Cardiac fibroblast (primary cell): ENCODE measurements around the gene A4GALT.

Experiments
- DNase-seq, 2 donors: peaks; one replicate each; pipeline versions ENCODE4 v3.0.0 to v3.0.0-alpha.2; 2010; ENCODE audit warnings: low read depth in 2 of 2
- H3K4me3 ChIP-seq, 2 donors: replicated peaks in 1 of 2; 1 replicate in 1 of 2; 2 replicates in 1 of 2; pipeline ENCODE4 v1.5.1; 2011; ENCODE audit warnings: low read depth in 2 of 2, low read length in 2 of 2, mild to moderate bottlenecking in 2 of 2, moderate library complexity in 1 of 2
- CTCF ChIP-seq: IDR thresholded peaks from one replicate; pipeline ENCODE4 v1.5.1; 2011; ENCODE audit warnings: low read depth, mild to moderate bottlenecking, low read length, inconsistent platforms

The A4GALT gene

GRCh38 chr22:42720263-42721044 lies at the start of gene A4GALT:
Gene A4GALT, minus strand, starts transcription at chr22:42720870. Its CDS starts 26,919 bp downstream, at chr22:42693951.
- H3K4me3 ChIP-seq: peak within 1 kb of the TSS; percentile 67 to 84
- peak in 1 of 2 donors; percentile 26 for DNase-seq

GRCh38 chr22:42770448-42770726 lies 49.7 kb upstream of the A4GALT start:
- TF ChIP-seq CTCF: no peak
- DNase-seq: no peak
- H3K4me3 ChIP-seq: no peak overlapping the region

More at GRCh38 chr22:42720263-42721044, at the start of gene A4GALT:
- no peak for TF ChIP-seq CTCF

GRCh38 chr22:42769574-42770447 lies 49.1 kb upstream of the A4GALT start:
- H3K4me3 ChIP-seq: no peak overlapping the region
- peak; percentile 87 to 88 for DNase-seq
- TF ChIP-seq CTCF: no peak

- TF ChIP-seq CTCF: no peak
- H3K4me3 ChIP-seq: no peak overlapping the region
- DNase-seq: no peak
Observed at GRCh38 chr22:42769238-42769573, 48.5 kb upstream of the A4GALT start.

GRCh38 chr22:42768385-42769035 lies 47.8 kb upstream of the A4GALT start:
- DNase-seq: no peak
- TF ChIP-seq CTCF: no peak
- H3K4me3 ChIP-seq: no peak overlapping the region

- no peak for TF ChIP-seq CTCF
- H3K4me3 ChIP-seq: no peak overlapping the region
Observed at GRCh38 chr22:42766860-42767259, 46.2 kb upstream of the A4GALT start.

More at GRCh38 chr22:42766860-42767259, 46.2 kb upstream of the A4GALT start:
- DNase-seq: no peak
